Adrenal gland (tissue), 19 donors: ENCODE data around the gene DEFB126. TPM values are rescaled to one million over a fixed set of nuclear protein-coding genes. Genes with fewer than 3 reads are reported as not detected.
"Not testable (repeated sequence)": the region's sequence is repeated elsewhere in the genome, so short reads cannot be mapped to it uniquely, and the experiment has no call there.

Source experiments
- DNase-seq, 7 donors: peaks; one replicate each; pipeline ENCODE4 v3.0.0-alpha.2; 2019 to 2020
- H3K27ac ChIP-seq, 5 donors: fragments of 200-600 bp; sonication (generic) in 4 of 5; 1 replicate in 3 of 5; 2 replicates in 2 of 5; pipeline versions ENCODE4 v1.5.1 to v1.8.0; 2016 to 2020; ENCODE audit warnings: mild to moderate bottlenecking in 1 of 5
- H3K27me3 ChIP-seq: fragments of 200-600 bp; 2 replicates; pipeline ENCODE4 v1.8.0; 2021
- H3K36me3 ChIP-seq, 2 donors: fragments of 200-600 bp; replicated peaks in 1 of 2; 1 replicate in 1 of 2; 2 replicates in 1 of 2; pipeline versions ENCODE4 v1.5.1 to v1.8.0; 2018 to 2022
- H3K4me1 ChIP-seq, 2 donors: fragments of 200-600 bp; replicated peaks in 1 of 2; 1 replicate in 1 of 2; 2 replicates in 1 of 2; pipeline versions ENCODE4 v1.5.1 to v1.8.0; 2018 to 2021
- H3K4me3 ChIP-seq, 4 donors: fragments of 200-600 bp; sonication (generic) in 3 of 4; one replicate each; pipeline ENCODE4 v1.5.1; 2016 to 2018
- H3K9me3 ChIP-seq, 3 donors: fragments of 200-600 bp; sonication (generic) in 1 of 3; replicated peaks in 1 of 3; 1 replicate in 2 of 3; 2 replicates in 1 of 3; pipeline versions ENCODE4 v1.5.1 to v1.8.0; 2016 to 2021
- CTCF ChIP-seq, 6 experiments: fragments of 450-650 bp in 4 of 6; fragments of 200-600 bp in 2 of 6; sonication (generic) in 1 of 6; IDR thresholded peaks; 1 replicate in 5 of 6; 2 replicates in 1 of 6; pipeline versions ENCODE4 v1.5.1 to v1.8.0; 2016 to 2021; ENCODE audit warnings: antibody characterized with exemption in 6 of 6, mild to moderate bottlenecking in 2 of 6, moderate library complexity in 1 of 6
- POLR2A ChIP-seq, 2 donors: fragments of 450-650 bp; IDR thresholded peaks; one replicate each; pipeline ENCODE4 v1.6.1; 2017; ENCODE audit warnings: antibody characterized with exemption in 2 of 2, mild to moderate bottlenecking in 2 of 2, moderate library complexity in 1 of 2
- WGBS, 4 donors: extraction: QIAGEN DNeasy Blood & Tissue Kit in 2 of 4; methylation state at CpG; one replicate each; pipeline versions ENCODE4 v1.1.5 to v1.1.7; 2013 to 2017; 5-methylcytosine and 5-hydroxymethylcytosine counted together
- intact Hi-C, 2 donors: fragments of 100-400 bp; cut with DNase I; formaldehyde crosslinking; loops; one replicate each; pipeline versions ENCODE4 v1.14.1 to v1.15.0; 2022 to 2023
- long read RNA-seq, 10 donors: library from polyadenylated mRNA in 3 of 10; unstranded in 2 of 10; stranded (forward) in 1 of 10; transcript quantifications; one replicate each; pipeline ENCODE4 v2.0.0 and lab custom pipeline, GENCODE V29; 2021 to 2026
- polyA plus RNA-seq, 3 donors: library from polyadenylated mRNA; stranded (reverse); fragments of 200-250 nt in 2 of 3; fragments of 350-450 nt in 1 of 3; fragmentation: Illumina TruSeq in 1 of 3; extraction: RNeasy Lipid Tissue Mini Kit (QIAGEN cat#74804) in 1 of 3; gene quantifications; one replicate each; pipeline ENCODE4 v1.2.3, GENCODE V29; 2013 to 2014
- total RNA-seq, 9 donors: library from RNA; depleted of rRNA in 4 of 9; stranded (reverse); fragments of >200 nt in 4 of 9; fragments of 120-200 nt in 1 of 9; fragmentation: NEBNext Ultra II Directional in 1 of 9; extraction: Animal tissue kit (Norgen Biotek cat#: 25700) in 1 of 9; gene quantifications; one replicate each; pipeline versions ENCODE4 v1.1.0 to v1.2.4, GENCODE V29; 2013 to 2023
- donor health status: healthy with polysubstance abuse.
- donor health status: Bipolar disorder and iron deficiency.
- donor health status: DM: yes; HTN: yes; CAD: no.
- donor health status: DM: no; HTN: no; CAD: no.
- donor health status: DM: no; HTN: no; CAD: no.
- donor health status: DM: yes; HTN: yes; CAD: no.

DEFB126 gene
- total RNA-seq (not detected), polyA plus RNA-seq (not detected)
- long read RNA-seq, donor 1: 0 reads
- long read RNA-seq, donor 2: 0 reads
- long read RNA-seq, donor 3: 0 reads
- long read RNA-seq, donor 4: 0 reads
- long read RNA-seq, donor 5: 0 reads
- long read RNA-seq, donor 6: 0 reads
- long read RNA-seq, donor 7: 0 reads
- long read RNA-seq, donor 8: 0 reads
- long read RNA-seq, donor 9: 0 reads
- long read RNA-seq, donor 10: 0 reads

DNA sequence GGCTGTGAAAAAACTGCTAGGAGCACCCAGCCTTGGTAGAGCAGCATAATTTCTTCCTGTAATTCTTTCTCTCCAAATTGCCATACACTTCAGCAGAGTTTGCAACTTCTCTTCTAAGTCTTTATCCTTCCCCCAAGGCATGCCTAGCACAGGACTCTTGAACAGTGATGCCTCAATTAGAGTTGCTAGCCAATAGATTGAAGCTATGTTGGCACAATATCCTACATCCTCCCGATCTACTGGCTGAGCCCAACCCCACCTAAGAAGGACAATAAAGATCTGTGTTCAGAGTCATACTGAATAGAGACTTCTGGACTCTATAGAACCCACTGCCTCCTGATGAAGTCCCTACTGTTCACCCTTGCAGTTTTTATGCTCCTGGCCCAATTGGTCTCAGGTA lies at the start of gene DEFB126:
DEFB126 (plus strand) TSS at position 301 of the 400 bp plus-strand sequence; CDS start at position 340, 39 bp downstream.
- intact Hi-C loops: no loop called here
- TF ChIP-seq POLR2A (IDR thresholded peaks at IDR 0.05) (no peak), CTCF (IDR thresholded peaks at IDR 0.05) (no peak)
- no peaks in the 10 kb centered on the region for H3K4me1 ChIP-seq
- no peaks in the 10 kb centered on the region for H3K9me3 ChIP-seq
- H3K4me3 ChIP-seq: no peak within 1 kb of the TSS
- no peak for DNase-seq
- peaks cover 12% of the 10 kb centered on the region for H3K27me3 ChIP-seq
- no peak within 1 kb of the TSS for H3K27ac ChIP-seq
- 33 to 64% (median 47%) methylated on average over 1 of the region's 1 CpG for WGBS, 4 donors
- H3K36me3 ChIP-seq: no peaks in the 10 kb centered on the region

- intact Hi-C loops: no loop called here
- H3K4me3 ChIP-seq: no peak overlapping the region
- H3K27ac ChIP-seq: no peak overlapping the region
- DNase-seq: no peak
- no peaks in the 10 kb centered on the region for H3K27me3 ChIP-seq
- no peaks in the 10 kb centered on the region for H3K4me1 ChIP-seq
- TF ChIP-seq POLR2A (IDR thresholded peaks at IDR 0.05): no peak
- no peak for TF ChIP-seq CTCF (IDR thresholded peaks at IDR 0.05)
- H3K36me3 ChIP-seq: no peaks in the 10 kb centered on the region
- no peaks in the 10 kb centered on the region for H3K9me3 ChIP-seq
Observed at GRCh38 chr20:93641-94040, 48.7 kb upstream of the DEFB126 start.

DNA sequence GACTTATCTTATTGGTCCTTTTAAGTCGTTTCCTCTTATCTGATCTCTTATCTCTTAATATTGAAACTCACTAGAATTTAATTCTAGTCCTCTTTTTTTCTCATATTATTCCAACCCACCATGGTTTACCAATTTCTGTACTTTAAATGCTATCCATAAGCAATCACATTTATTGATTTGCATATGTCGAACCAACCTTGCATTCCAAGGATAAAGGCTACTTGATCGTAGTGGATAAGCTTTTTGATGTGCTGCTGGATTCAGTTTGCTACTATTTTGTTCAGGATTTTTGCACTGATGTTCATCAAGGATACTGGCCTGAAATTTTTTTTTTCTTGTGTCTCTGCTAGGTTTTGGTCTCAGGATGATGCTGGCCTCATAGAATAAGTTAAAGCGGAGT lies 47.2 kb upstream of the DEFB126 start:
- no peaks in the 10 kb centered on the region for H3K4me1 ChIP-seq
- H3K27ac ChIP-seq: no peak overlapping the region
- H3K4me3 ChIP-seq: no peak overlapping the region
- WGBS, 4 donors: 70 to 79% (median 73%) methylated on average over 4 of the region's 4 CpGs
- DNase-seq: no peak
- intact Hi-C loops: no loop called here
- TF ChIP-seq POLR2A (IDR thresholded peaks at IDR 0.05) (no peak), CTCF (IDR thresholded peaks at IDR 0.05) (no peak)
- H3K9me3 ChIP-seq: no peaks in the 10 kb centered on the region
- H3K27me3 ChIP-seq: no peaks in the 10 kb centered on the region
- no peaks in the 10 kb centered on the region for H3K36me3 ChIP-seq

DNA sequence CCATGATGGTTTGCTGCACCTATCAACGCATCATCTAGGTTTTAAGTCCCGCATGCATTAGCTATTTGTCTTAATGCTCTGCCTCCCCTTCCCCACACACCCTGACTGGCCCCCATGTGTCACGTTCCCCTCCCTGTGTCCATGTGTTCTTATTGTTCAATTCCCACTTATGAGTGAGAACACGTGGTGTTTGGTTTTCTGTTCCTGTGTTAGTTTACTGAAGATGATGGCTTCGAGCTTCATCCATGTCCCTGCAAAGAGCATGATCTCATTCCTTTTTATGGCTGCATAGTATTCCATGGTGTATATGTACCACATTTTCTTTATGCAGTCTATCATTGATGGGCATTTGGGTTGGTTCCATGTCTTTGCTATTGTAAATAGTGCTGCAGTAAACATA lies 44.7 kb upstream of the DEFB126 start:
- WGBS, 4 donors: 64 to 68% (median 65%) methylated on average over 5 of the region's 5 CpGs
- DNase-seq, H3K27me3 ChIP-seq, intact Hi-C loops, H3K4me3 ChIP-seq, H3K9me3 ChIP-seq, H3K27ac ChIP-seq, H3K36me3 ChIP-seq, H3K4me1 ChIP-seq: not testable (repeated sequence)

GRCh38 chr20:101975-102374 lies 40.4 kb upstream of the DEFB126 start:
- intact Hi-C loops: no loop called here
- Histone ChIP-seq H3K9me3 (no peaks in the 10 kb centered on the region), H3K27ac (no peak overlapping the region), H3K36me3 (no peaks in the 10 kb centered on the region), H3K4me1 (no peaks in the 10 kb centered on the region), H3K4me3 (no peak overlapping the region), H3K27me3 (peaks cover 9% of the 10 kb centered on the region)
- no peak for TF ChIP-seq CTCF (IDR thresholded peaks at IDR 0.05)
- no peak for DNase-seq
